C4-2B (cell line): Measurements from ENCODE around the gene ARHGAP22.

Experiments
- CTCF ChIP-seq: fragments of 450-650 bp; conservative IDR thresholded peaks from 2 replicates; pipeline ENCODE4 v1.5.1; 2017; ENCODE audit warnings: mild to moderate bottlenecking
- ZFX ChIP-seq: fragments of 450-650 bp; IDR thresholded peaks from 2 replicates; pipeline ENCODE4 v1.6.1; 2017

GRCh38 chr10:48498940-48499510 is 105.8 kb downstream of the ARHGAP22 start:
- TF ChIP-seq CTCF (no peak), ZFX (no peak)
